ENCODE measurements around the gene CSF1. TPM values are rescaled to one million over a fixed set of nuclear protein-coding genes. Genes with fewer than 3 reads are reported as not detected.

CSF1 gene
- total RNA-seq, 1 experiment from 2014 or later = 3.0 TPM

- ChIA-PET CTCF (no interaction called here), POLR2A (no interaction called here)
- no TSS peak for BruUV-seq (replicated peaks)
Observed at GRCh38 chr1:109903376-109903930, 7.2 kb upstream of the CSF1 start.

More at GRCh38 chr1:109903376-109903930, 7.2 kb upstream of the CSF1 start:
- H2AFZ ChIP-seq (ENCODE audit: low read depth, low read length, poor library complexity, severe bottlenecking) = no peak overlapping the region
- H3K27me3 ChIP-seq (ENCODE audit: insufficient read depth, low read length) = no peaks in the 10 kb centered on the region
- intact Hi-C loops (cut with micrococcal nuclease) = no loop called here
- H3K9ac ChIP-seq (ENCODE audit: low read length) = no peak overlapping the region
- peaks cover 0 to 10% of the 10 kb centered on the region in 2 experiments; a peak in 1 of 4 replicates for H3K4me1 ChIP-seq (ENCODE audit: control insufficient read depth in 1 of 2, insufficient read depth in 2 of 2, low read length in 2 of 2)
- no peaks in the 10 kb centered on the region for H3K9me2 ChIP-seq (ENCODE audit: insufficient read depth)
- H3K27ac ChIP-seq (ENCODE audit: low read depth, low read length) = no peak overlapping the region
- no peaks in the 10 kb centered on the region for H3K9me3 ChIP-seq (ENCODE audit: control insufficient read depth in 1 of 2, insufficient read depth in 1 of 2, low read depth in 1 of 2, low read length in 2 of 2)
- H4K20me1 ChIP-seq (ENCODE audit: insufficient read depth) = no peaks in the 10 kb centered on the region
- no peak overlapping the region for H3K4me3 ChIP-seq (replicated peaks in 1 of 2; ENCODE audit: low read depth in 1 of 2, low read length in 2 of 2)
- no peaks in the 10 kb centered on the region for H3K79me2 ChIP-seq (ENCODE audit: insufficient read depth, low read length)
- TF ChIP-seq REST (IDR thresholded peaks at IDR 0.05; ENCODE audit: low read depth) (no peak), POLR2AphosphoS5 (IDR thresholded peaks at IDR 0.05; ENCODE audit: low read depth, low read length) (no peak), MAX (IDR thresholded peaks at IDR 0.05) (no peak), EZH2phosphoT487 (IDR thresholded peaks at IDR 0.05; ENCODE audit: borderline replicate concordance) (no peak), RAD21 (IDR thresholded peaks at IDR 0.05; ENCODE audit: low read depth) (no peak), SP1 (IDR thresholded peaks at IDR 0.05; ENCODE audit: low read depth) (no peak), ZBTB33 (IDR thresholded peaks at IDR 0.05; ENCODE audit: extremely low read depth, insufficient replicate concordance, low read length) (no peak), ZNF274 (IDR thresholded peaks at IDR 0.05; ENCODE audit: low read depth, low read length) (no peak), CBX3 (IDR thresholded peaks at IDR 0.05; ENCODE audit: low read depth) (no peak), EZH2 (IDR thresholded peaks at IDR 0.05) (no peak), ATF3 (IDR thresholded peaks at IDR 0.05) (no peak), YY1 (IDR thresholded peaks at IDR 0.05; ENCODE audit: extremely low read depth, insufficient replicate concordance, low read depth, low read length) (no peak), FOSL1 (IDR thresholded peaks at IDR 0.05; ENCODE audit: low read depth) (no peak), POLR2A (IDR thresholded peaks at IDR 0.05; ENCODE audit: borderline replicate concordance, extremely low read depth, insufficient read depth, insufficient read length) (no peak)
- no peak for ATAC-seq
- no peak overlapping the region for H3K4me2 ChIP-seq (ENCODE audit: low read length)
- DNase-seq (ENCODE audit: low read depth, low spot score) = no peak
- no peaks in the 10 kb centered on the region for H3K36me3 ChIP-seq (ENCODE audit: control insufficient read depth in 1 of 2, insufficient read depth in 2 of 2, low read length in 2 of 2)
- RAD21 ChIA-PET (ENCODE audit: low non-redundant PET in 1 of 2, low total read pairs in 2 of 2, uncharacterized antibody in 2 of 2, unreplicated experiment in 2 of 2) = no interaction called here
